Heart right ventricle (tissue), 16 donors: ENCODE results near the gene FAM168A. TPM values are rescaled to one million over a fixed set of nuclear protein-coding genes. Genes with fewer than 3 reads are reported as not detected.

ENCODE experiments used
- ATAC-seq, 8 donors: fragments of 200-7000 bp; cut with Tn5 transposase; one replicate each; pipeline ENCODE4 v1.9.1; 2020; ENCODE audit warnings: mild to moderate bottlenecking in 8 of 8, moderate library complexity in 8 of 8, moderate number of reproducible peaks in 1 of 8
- DNase-seq, 2 donors: peaks; one replicate each; pipeline ENCODE4 v3.0.0-alpha.2; 2020
- H3K27ac ChIP-seq, 10 donors: fragments of 200-600 bp; sonication (generic) in 2 of 10; one replicate each; pipeline versions ENCODE4 v1.5.0 to v1.8.0; 2020 to 2022; ENCODE audit warnings: mild to moderate bottlenecking in 3 of 10
- H3K27me3 ChIP-seq, 7 donors: fragments of 200-600 bp; one replicate each; pipeline ENCODE4 v1.8.0; 2021 to 2022; ENCODE audit warnings: mild to moderate bottlenecking in 2 of 7
- H3K36me3 ChIP-seq, 9 donors: fragments of 200-600 bp; sonication (generic) in 1 of 9; one replicate each; pipeline versions ENCODE4 v1.5.0 to v1.8.0; 2020 to 2022; ENCODE audit warnings: mild to moderate bottlenecking in 2 of 9
- H3K4me1 ChIP-seq, 9 donors: fragments of 200-600 bp; sonication (generic) in 1 of 9; one replicate each; pipeline versions ENCODE4 v1.5.0 to v1.8.0; 2020 to 2022; ENCODE audit warnings: mild to moderate bottlenecking in 4 of 9
- H3K4me3 ChIP-seq, 10 donors: fragments of 200-600 bp; sonication (generic) in 2 of 10; one replicate each; pipeline versions ENCODE4 v1.5.0 to v1.8.0; 2020 to 2022; ENCODE audit warnings: mild to moderate bottlenecking in 7 of 10, moderate library complexity in 2 of 10
- H3K9me3 ChIP-seq, 11 donors: fragments of 200-600 bp in 10 of 11; sonication (generic) in 2 of 11; one replicate each; pipeline versions ENCODE4 v1.5.0 to v1.8.0; 2013 to 2022; ENCODE audit warnings: mild to moderate bottlenecking in 2 of 11, control low read depth in 1 of 11, moderate library complexity in 1 of 11
- WGBS, 2 donors: extraction: QIAGEN DNeasy Blood & Tissue Kit; methylation state at CpG; one replicate each; pipeline ENCODE4 v1.1.7; 2013; ENCODE audit warnings: inconsistent platforms in 1 of 2; 5-methylcytosine and 5-hydroxymethylcytosine counted together
- intact Hi-C, 10 donors: fragments of 100-400 bp; cut with DNase I; formaldehyde crosslinking; loops; one replicate each; pipeline versions ENCODE4 v1.11.1 to v1.14.2; 2022
- polyA plus RNA-seq, 2 donors: library from polyadenylated mRNA; stranded (reverse); fragments of 200-250 nt; gene quantifications; one replicate each; pipeline ENCODE4 v1.2.3, GENCODE V29; 2013
- total RNA-seq, 10 donors: library from RNA; stranded (reverse); fragmentation: NEBNext Ultra II Directional in 3 of 10; extraction: Animal tissue kit (Norgen Biotek cat#: 25700) in 3 of 10; gene quantifications; one replicate each; pipeline versions ENCODE4 v1.2.1 to v1.2.4, GENCODE V29; 2021 to 2023
- TF ChIP-seq, protein P1 (sequence below), 9 donors: fragments of 200-600 bp; sonication (generic) in 2 of 9; IDR thresholded peaks; one replicate each; pipeline versions ENCODE4 v1.5.0 to v1.8.0; 2021 to 2022; ENCODE audit warnings: antibody characterized with exemption in 9 of 9, mild to moderate bottlenecking in 5 of 9, moderate library complexity in 1 of 9
- donor health status: Arrhythmogenic right ventricular cardiomyopathy.
- donor health status: ischemic (EF 13 %, LVEDD 7.1; RV severe dilation, severe dysfunction).
- donor health status: healthy with polysubstance abuse.
- donor health status: DM: no; HTN: yes; CAD: no.
- donor health status: DM: no; HTN: no; CAD: no.
- donor health status: ischemic (EF 25% LVEDD 6.9; RV normal size, moderate dysfunction).
- donor health status: ischemic (EF 25% LVEDD 5.7; RV mildly dilated, moderate dysfunction).
- donor health status: healthy.
- donor health status: DM: yes; HTN: yes; CAD: no.
- donor health status: Ischemic cardiomyopathy.
- donor health status: ischemic (EF 35%, LVEDD 5.7; RV mildly dilated, moderate dysfunction).
- donor health status: nonischemic (EF 11% LVEDD 7.7; RV severe dilation, severe dysfunction).
- donor health status: DM: yes; HTN: yes; CAD: no.
- donor health status: PGD.
- donor health status: ischemic (EF 29% LVEDD 5.4; RV normal size, mild dysfunction).
- donor health status: nonischemic (EF 23%, LVEDD 6.1; RV moderate dilation, normal function).

Gene FAM168A
- total and polyA plus RNA-seq, 12 donors: 7.9 to 37.1 (median 31.8) TPM

DNA sequence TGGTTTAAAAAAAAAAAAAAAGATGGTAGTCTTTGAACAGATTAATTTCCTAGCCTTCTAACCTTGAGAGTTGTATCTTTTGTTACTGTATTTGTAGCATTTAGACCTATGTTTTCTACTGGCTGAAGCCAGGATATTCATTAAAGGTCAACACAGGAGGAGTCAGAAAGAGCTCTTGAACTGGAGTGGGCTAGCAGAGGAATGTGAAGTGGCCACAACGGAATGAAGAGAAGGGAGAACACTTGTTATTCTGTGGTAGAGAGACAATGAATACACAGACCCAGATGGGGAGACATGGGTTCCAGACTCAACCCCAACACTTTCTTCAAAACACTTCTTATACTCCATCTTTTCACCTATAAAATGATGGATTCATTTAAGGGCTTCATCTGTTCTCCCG is 133.6 kb downstream of the FAM168A start:
- intact Hi-C loops: loop anchor here in 2 of 10 donors (10.0 kb wide), 2 partner anchors 90 to 130 kb away; partner anchors contain the start of gene FAM168A (in 1 of the 2)
- Histone ChIP-seq H3K9me3 (no peaks in the 10 kb centered on the region), H3K27me3 (no peaks in the 10 kb centered on the region), H3K36me3 (no peaks in the 10 kb centered on the region), H3K4me1 (peaks cover 10 to 91% (median 65%) of the 10 kb centered on the region in 9 donors), H3K27ac (peak overlapping the region in 8 of 10 donors; percentile 4 to 73 (median 62)), H3K4me3 (no peak overlapping the region)
- TF ChIP-seq, protein P1, sequence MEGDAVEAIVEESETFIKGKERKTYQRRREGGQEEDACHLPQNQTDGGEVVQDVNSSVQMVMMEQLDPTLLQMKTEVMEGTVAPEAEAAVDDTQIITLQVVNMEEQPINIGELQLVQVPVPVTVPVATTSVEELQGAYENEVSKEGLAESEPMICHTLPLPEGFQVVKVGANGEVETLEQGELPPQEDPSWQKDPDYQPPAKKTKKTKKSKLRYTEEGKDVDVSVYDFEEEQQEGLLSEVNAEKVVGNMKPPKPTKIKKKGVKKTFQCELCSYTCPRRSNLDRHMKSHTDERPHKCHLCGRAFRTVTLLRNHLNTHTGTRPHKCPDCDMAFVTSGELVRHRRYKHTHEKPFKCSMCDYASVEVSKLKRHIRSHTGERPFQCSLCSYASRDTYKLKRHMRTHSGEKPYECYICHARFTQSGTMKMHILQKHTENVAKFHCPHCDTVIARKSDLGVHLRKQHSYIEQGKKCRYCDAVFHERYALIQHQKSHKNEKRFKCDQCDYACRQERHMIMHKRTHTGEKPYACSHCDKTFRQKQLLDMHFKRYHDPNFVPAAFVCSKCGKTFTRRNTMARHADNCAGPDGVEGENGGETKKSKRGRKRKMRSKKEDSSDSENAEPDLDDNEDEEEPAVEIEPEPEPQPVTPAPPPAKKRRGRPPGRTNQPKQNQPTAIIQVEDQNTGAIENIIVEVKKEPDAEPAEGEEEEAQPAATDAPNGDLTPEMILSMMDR (IDR thresholded peaks at IDR 0.05): no peak
- ATAC-seq (peak in 6 of 8 donors; percentile 48 to 72 (median 64)), DNase-seq (no peak)
- WGBS, 2 donors: 59 to 62% methylated on average over 2 of the region's 2 CpGs

DNA sequence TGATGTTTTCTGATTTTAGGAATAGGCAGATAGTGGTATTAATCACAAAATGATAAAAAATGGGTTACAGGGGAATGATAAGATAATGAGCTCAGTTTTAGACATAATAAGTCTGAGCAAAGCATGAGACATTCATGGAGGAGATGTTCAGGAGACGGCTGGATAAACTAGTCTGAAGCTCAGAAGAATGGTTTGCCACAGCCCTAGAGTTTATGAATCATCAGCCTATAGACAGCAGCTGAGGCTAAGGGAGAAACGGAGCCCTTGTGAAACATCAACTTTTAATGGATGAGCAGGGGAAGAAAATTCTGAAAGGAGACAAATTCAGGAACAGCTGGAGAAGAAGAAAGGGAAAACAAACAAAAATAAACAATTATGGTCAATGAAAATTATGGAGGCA is 134.6 kb downstream of the FAM168A start:
- TF ChIP-seq, protein P1 (IDR thresholded peaks at IDR 0.05): no peak
- ATAC-seq: no peak
- Histone ChIP-seq H3K4me1 (peaks cover 4 to 81% (median 55%) of the 10 kb centered on the region in 9 donors), H3K27me3 (no peaks in the 10 kb centered on the region), H3K27ac (peak overlapping the region in 2 of 10 donors; percentile 45 to 70), H3K36me3 (no peaks in the 10 kb centered on the region), H3K4me3 (no peak overlapping the region), H3K9me3 (no peaks in the 10 kb centered on the region)
- intact Hi-C loops: loop anchor here in 2 of 10 donors (10.0 kb wide), 2 partner anchors 91 to 131 kb away; partner anchors contain the start of gene FAM168A (in 1 of the 2)
- DNase-seq: no peak
- 81 to 87% methylated on average over 2 of the region's 2 CpGs for WGBS, 2 donors

DNA sequence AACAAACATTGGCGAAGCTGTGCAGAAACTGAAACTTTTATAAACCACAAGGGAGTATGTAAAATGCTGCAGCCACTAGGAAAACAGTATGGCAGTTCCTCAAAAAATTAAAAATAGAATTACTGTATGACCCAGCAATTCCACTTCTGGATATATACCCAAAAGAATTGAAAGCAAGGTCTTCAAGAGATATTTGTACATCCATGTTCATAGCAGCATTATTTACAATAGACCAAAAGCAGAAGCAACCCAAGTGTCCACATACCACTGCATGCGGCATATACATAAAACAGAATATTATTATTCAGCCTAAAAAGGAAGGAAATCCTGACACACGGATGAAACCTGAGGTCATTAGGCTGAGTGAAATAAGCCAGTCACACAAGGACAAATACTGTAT is 135.9 kb downstream of the FAM168A start:
- H3K9me3 ChIP-seq: no peaks in the 10 kb centered on the region
- peak in 3 of 8 donors; percentile 7 to 38 (median 31) for ATAC-seq
- no peak for DNase-seq
- no peak overlapping the region for H3K4me3 ChIP-seq
- TF ChIP-seq, protein P1 (IDR thresholded peaks at IDR 0.05): no peak
- H3K27me3 ChIP-seq: no peaks in the 10 kb centered on the region
- H3K4me1 ChIP-seq: peaks cover 2 to 67% (median 41%) of the 10 kb centered on the region in 9 donors
- WGBS, 2 donors: 60 to 61% methylated on average over 3 of the region's 3 CpGs
- H3K36me3 ChIP-seq: no peaks in the 10 kb centered on the region
- H3K27ac ChIP-seq: peak overlapping the region in 5 of 10 donors; percentile 10 to 76 (median 27)
- intact Hi-C loops: loop anchor here in 2 of 10 donors (10.0 kb wide), 2 partner anchors 93 to 133 kb away; partner anchors contain the start of gene FAM168A (in 1 of the 2)

GRCh38 chr11:73461335-73461840 is 136.5 kb downstream of the FAM168A start:
- 48 to 49% methylated on average over 2 of the region's 2 CpGs for WGBS, 2 donors
- no peaks in the 10 kb centered on the region for H3K36me3 ChIP-seq
- no peaks in the 10 kb centered on the region for H3K9me3 ChIP-seq
- no peak overlapping the region for H3K4me3 ChIP-seq
- no peaks in the 10 kb centered on the region for H3K27me3 ChIP-seq
- TF ChIP-seq, protein P1 (IDR thresholded peaks at IDR 0.05): no peak
- DNase-seq (no peak), ATAC-seq (no peak)
- peak overlapping the region in 5 of 10 donors; percentile 10 to 76 (median 27) for H3K27ac ChIP-seq
- intact Hi-C loops: loop anchor here in 2 of 10 donors (10.0 kb wide), 2 partner anchors 93 to 133 kb away; partner anchors contain the start of gene FAM168A (in 1 of the 2)
- H3K4me1 ChIP-seq: peaks cover 2 to 64% (median 35%) of the 10 kb centered on the region in 9 donors
